DMS 273 (cell line): ENCODE results near the gene HIPK3.
"Not testable (repeated sequence)": the region's sequence is repeated elsewhere in the genome, so short reads cannot be mapped to it uniquely, and the experiment has no call there.

Experiments
- DNase-seq: peaks from one replicate; lab custom pipeline; 2025; ENCODE audit not compliant: unreplicated experiment; lab: John Stamatoyannopoulos, UW

Gene HIPK3

GRCh38 chr11:33258631-33259205 is 1.5 kb downstream of the HIPK3 start:
- no peak for DNase-seq

- DNase-seq, result peak; percentile 11
Measured at GRCh38 chr11:33259869-33260268, 2.7 kb downstream of the HIPK3 start.

- DNase-seq, result not testable (repeated sequence)
Measured at GRCh38 chr11:33261350-33261749, 4.2 kb downstream of the HIPK3 start.

GRCh38 chr11:33262011-33262645 is 4.9 kb downstream of the HIPK3 start:
- DNase-seq, result peak; percentile 53

GRCh38 chr11:33263549-33263948 is 6.4 kb downstream of the HIPK3 start:
- DNase-seq, result no peak

- DNase-seq, result no peak
Measured at GRCh38 chr11:33264926-33265325, 7.7 kb downstream of the HIPK3 start.

- no peak for DNase-seq
Measured at GRCh38 chr11:33266393-33267215, 9.4 kb downstream of the HIPK3 start.

- DNase-seq, result no peak
Measured at GRCh38 chr11:33268945-33269540, 11.9 kb downstream of the HIPK3 start.

- DNase-seq, result no peak
Measured at GRCh38 chr11:33269822-33270221, 12.6 kb downstream of the HIPK3 start.

GRCh38 chr11:33271059-33271458 is 13.9 kb downstream of the HIPK3 start:
- DNase-seq, result no peak

- DNase-seq, result no peak
Measured at GRCh38 chr11:33272338-33273107, 15.3 kb downstream of the HIPK3 start.

- DNase-seq, result no peak
Measured at GRCh38 chr11:33273656-33274055, 16.5 kb downstream of the HIPK3 start.

GRCh38 chr11:33280411-33280810 is 23.2 kb downstream of the HIPK3 start:
- no peak for DNase-seq

GRCh38 chr11:33281758-33282157 is 24.6 kb downstream of the HIPK3 start:
- no peak for DNase-seq

- DNase-seq, result no peak
Measured at GRCh38 chr11:33284818-33285217, 27.6 kb downstream of the HIPK3 start.

GRCh38 chr11:33290319-33290718 is 33.1 kb downstream of the HIPK3 start:
- no peak for DNase-seq

GRCh38 chr11:33291004-33291777 is 34.0 kb downstream of the HIPK3 start:
- DNase-seq, result no peak

- no peak for DNase-seq
Measured at GRCh38 chr11:33292311-33292710, 35.1 kb downstream of the HIPK3 start.

GRCh38 chr11:33294224-33294623 is 37.0 kb downstream of the HIPK3 start:
- DNase-seq, result no peak

- DNase-seq, result no peak
Measured at GRCh38 chr11:33294797-33295196, 37.6 kb downstream of the HIPK3 start.
